ENCODE results near the gene CNTN4. TPM values are rescaled to one million over a fixed set of nuclear protein-coding genes. Genes with fewer than 3 reads are reported as not detected.

CNTN4 gene
- total and polyA plus RNA-seq, 4 donors: 29.2 to 88.0 (median 36.1) TPM

- H3K27me3 ChIP-seq (ENCODE audit: control insufficient read depth, insufficient read depth, low read length): no peaks in the 10 kb centered on the region
- WGBS (ENCODE audit: insufficient coverage): no CpG with 5 or more reads among the region's 3 CpGs
- no peaks in the 10 kb centered on the region for H3K36me3 ChIP-seq (ENCODE audit: control insufficient read depth, insufficient read depth, low read length)
- H3K27ac ChIP-seq (ENCODE audit: low read depth, low read length): no peak overlapping the region
- no peak for DNase-seq (ENCODE audit: low read depth in 4 of 6, low spot score in 6 of 6)
- no peak overlapping the region for H3K4me3 ChIP-seq (ENCODE audit: low read depth, low read length)
- no peaks in the 10 kb centered on the region for H3K4me1 ChIP-seq (ENCODE audit: control insufficient read depth, insufficient read depth, low read length)
- H3K9me3 ChIP-seq (ENCODE audit: control insufficient read depth, insufficient read depth, low read length): no peaks in the 10 kb centered on the region
Measured at GRCh38 chr3:2300938-2301337, 202.3 kb downstream of the CNTN4 start.

- no peak overlapping the region for H3K27ac ChIP-seq (ENCODE audit: low read depth, low read length)
- WGBS (ENCODE audit: insufficient coverage): no CpG with 5 or more reads among the region's 1 CpG
- no peak overlapping the region for H3K4me3 ChIP-seq (ENCODE audit: low read depth, low read length)
- no peak for DNase-seq (ENCODE audit: low read depth in 4 of 6, low spot score in 6 of 6)
- no peaks in the 10 kb centered on the region for H3K36me3 ChIP-seq (ENCODE audit: control insufficient read depth, insufficient read depth, low read length)
- no peaks in the 10 kb centered on the region for H3K4me1 ChIP-seq (ENCODE audit: control insufficient read depth, insufficient read depth, low read length)
- no peaks in the 10 kb centered on the region for H3K9me3 ChIP-seq (ENCODE audit: control insufficient read depth, insufficient read depth, low read length)
- H3K27me3 ChIP-seq (ENCODE audit: control insufficient read depth, insufficient read depth, low read length): no peaks in the 10 kb centered on the region
Measured at GRCh38 chr3:2301361-2301760, 202.7 kb downstream of the CNTN4 start.

GRCh38 chr3:2303566-2303965, 204.9 kb downstream of the CNTN4 start:
- H3K4me3 ChIP-seq (ENCODE audit: low read depth, low read length): no peak overlapping the region
- H3K27ac ChIP-seq (ENCODE audit: low read depth, low read length): no peak overlapping the region
- H3K4me1 ChIP-seq (ENCODE audit: control insufficient read depth, insufficient read depth, low read length): no peaks in the 10 kb centered on the region
- no peaks in the 10 kb centered on the region for H3K9me3 ChIP-seq (ENCODE audit: control insufficient read depth, insufficient read depth, low read length)
- 8% methylated on average over 2 of the region's 6 CpGs for WGBS (ENCODE audit: insufficient coverage)
- no peaks in the 10 kb centered on the region for H3K36me3 ChIP-seq (ENCODE audit: control insufficient read depth, insufficient read depth, low read length)
- H3K27me3 ChIP-seq (ENCODE audit: control insufficient read depth, insufficient read depth, low read length): no peaks in the 10 kb centered on the region
- DNase-seq (ENCODE audit: low read depth in 4 of 6, low spot score in 6 of 6): peak in 4 of 6 donors; percentile 30 to 77 (median 47)

GRCh38 chr3:2311022-2311421, 212.4 kb downstream of the CNTN4 start:
- Histone ChIP-seq H3K4me3 (ENCODE audit: low read depth, low read length) (no peak overlapping the region), H3K27me3 (ENCODE audit: control insufficient read depth, insufficient read depth, low read length) (no peaks in the 10 kb centered on the region), H3K9me3 (ENCODE audit: control insufficient read depth, insufficient read depth, low read length) (no peaks in the 10 kb centered on the region), H3K4me1 (ENCODE audit: control insufficient read depth, insufficient read depth, low read length) (no peaks in the 10 kb centered on the region), H3K27ac (ENCODE audit: low read depth, low read length) (no peak overlapping the region), H3K36me3 (ENCODE audit: control insufficient read depth, insufficient read depth, low read length) (no peaks in the 10 kb centered on the region)
- WGBS (ENCODE audit: insufficient coverage): no CpG with 5 or more reads among the region's 2 CpGs
- no peak for DNase-seq (ENCODE audit: low read depth in 4 of 6, low spot score in 6 of 6)

- no peaks in the 10 kb centered on the region for H3K4me1 ChIP-seq (ENCODE audit: control insufficient read depth, insufficient read depth, low read length)
- no peak overlapping the region for H3K4me3 ChIP-seq (ENCODE audit: low read depth, low read length)
- peak in 1 of 6 donors; percentile 60 for DNase-seq (ENCODE audit: low read depth in 4 of 6, low spot score in 6 of 6)
- no peaks in the 10 kb centered on the region for H3K9me3 ChIP-seq (ENCODE audit: control insufficient read depth, insufficient read depth, low read length)
- WGBS (ENCODE audit: insufficient coverage): no CpG with 5 or more reads among the region's 7 CpGs
- no peak overlapping the region for H3K27ac ChIP-seq (ENCODE audit: low read depth, low read length)
- no peaks in the 10 kb centered on the region for H3K27me3 ChIP-seq (ENCODE audit: control insufficient read depth, insufficient read depth, low read length)
- H3K36me3 ChIP-seq (ENCODE audit: control insufficient read depth, insufficient read depth, low read length): no peaks in the 10 kb centered on the region
Measured at GRCh38 chr3:2317521-2317920, 218.9 kb downstream of the CNTN4 start.

- 71% methylated on average over 1 of the region's 3 CpGs for WGBS (ENCODE audit: insufficient coverage)
- Histone ChIP-seq H3K4me1 (ENCODE audit: control insufficient read depth, insufficient read depth, low read length) (no peaks in the 10 kb centered on the region), H3K9me3 (ENCODE audit: control insufficient read depth, insufficient read depth, low read length) (no peaks in the 10 kb centered on the region), H3K27me3 (ENCODE audit: control insufficient read depth, insufficient read depth, low read length) (no peaks in the 10 kb centered on the region), H3K36me3 (ENCODE audit: control insufficient read depth, insufficient read depth, low read length) (no peaks in the 10 kb centered on the region), H3K4me3 (ENCODE audit: low read depth, low read length) (no peak overlapping the region), H3K27ac (ENCODE audit: low read depth, low read length) (no peak overlapping the region)
- no peak for DNase-seq (ENCODE audit: low read depth in 4 of 6, low spot score in 6 of 6)
Measured at GRCh38 chr3:2334921-2335320, 236.3 kb downstream of the CNTN4 start.

GRCh38 chr3:2343031-2343682, 244.5 kb downstream of the CNTN4 start:
- Histone ChIP-seq H3K36me3 (ENCODE audit: control insufficient read depth, insufficient read depth, low read length) (no peaks in the 10 kb centered on the region), H3K27me3 (ENCODE audit: control insufficient read depth, insufficient read depth, low read length) (no peaks in the 10 kb centered on the region)

GRCh38 chr3:2352134-2352762, 253.6 kb downstream of the CNTN4 start:
- H3K4me1 ChIP-seq (ENCODE audit: control insufficient read depth, insufficient read depth, low read length): no peaks in the 10 kb centered on the region
- DNase-seq (ENCODE audit: low read depth in 4 of 6, low spot score in 6 of 6): no peak
- no peak overlapping the region for H3K27ac ChIP-seq (ENCODE audit: low read depth, low read length)
- 96% methylated on average over 28 of the region's 28 CpGs for WGBS (ENCODE audit: insufficient coverage)
- H3K9me3 ChIP-seq (ENCODE audit: control insufficient read depth, insufficient read depth, low read length): no peaks in the 10 kb centered on the region
- H3K36me3 ChIP-seq (ENCODE audit: control insufficient read depth, insufficient read depth, low read length): peaks cover 6% of the 10 kb centered on the region
- no peaks in the 10 kb centered on the region for H3K27me3 ChIP-seq (ENCODE audit: control insufficient read depth, insufficient read depth, low read length)
- H3K4me3 ChIP-seq (ENCODE audit: low read depth, low read length): no peak overlapping the region

More at GRCh38 chr3:2343031-2343682, 244.5 kb downstream of the CNTN4 start:
- no peaks in the 10 kb centered on the region for H3K9me3 ChIP-seq (ENCODE audit: control insufficient read depth, insufficient read depth, low read length)
- no peak overlapping the region for H3K27ac ChIP-seq (ENCODE audit: low read depth, low read length)
- no peak overlapping the region for H3K4me3 ChIP-seq (ENCODE audit: low read depth, low read length)
- 100% methylated on average over 3 of the region's 5 CpGs for WGBS (ENCODE audit: insufficient coverage)
- H3K4me1 ChIP-seq (ENCODE audit: control insufficient read depth, insufficient read depth, low read length): no peaks in the 10 kb centered on the region
- no peak for DNase-seq (ENCODE audit: low read depth in 4 of 6, low spot score in 6 of 6)

- peak in 1 of 6 donors; percentile 34 for DNase-seq (ENCODE audit: low read depth in 4 of 6, low spot score in 6 of 6)
- no CpG with 5 or more reads among the region's 1 CpG for WGBS (ENCODE audit: insufficient coverage)
- Histone ChIP-seq H3K36me3 (ENCODE audit: control insufficient read depth, insufficient read depth, low read length) (peaks cover 6% of the 10 kb centered on the region), H3K4me3 (ENCODE audit: low read depth, low read length) (no peak overlapping the region), H3K9me3 (ENCODE audit: control insufficient read depth, insufficient read depth, low read length) (no peaks in the 10 kb centered on the region), H3K27me3 (ENCODE audit: control insufficient read depth, insufficient read depth, low read length) (no peaks in the 10 kb centered on the region), H3K4me1 (ENCODE audit: control insufficient read depth, insufficient read depth, low read length) (no peaks in the 10 kb centered on the region), H3K27ac (ENCODE audit: low read depth, low read length) (no peak overlapping the region)
Measured at GRCh38 chr3:2354702-2355101, 256.0 kb downstream of the CNTN4 start.
